AG09319 (cell line): ENCODE data around the gene THBS1.

Experiments used
- DNase-seq: peaks from one replicate; pipeline ENCODE4 v3.0.0-alpha.2; 2010; ENCODE audit warnings: low read depth; ENCODE audit errors: extremely low read depth
- CTCF ChIP-seq: IDR thresholded peaks from 2 replicates; pipeline ENCODE4 v1.5.1; 2011; ENCODE audit warnings: low read depth, mild to moderate bottlenecking, inconsistent platforms, low read length, moderate library complexity

The THBS1 gene

DNA sequence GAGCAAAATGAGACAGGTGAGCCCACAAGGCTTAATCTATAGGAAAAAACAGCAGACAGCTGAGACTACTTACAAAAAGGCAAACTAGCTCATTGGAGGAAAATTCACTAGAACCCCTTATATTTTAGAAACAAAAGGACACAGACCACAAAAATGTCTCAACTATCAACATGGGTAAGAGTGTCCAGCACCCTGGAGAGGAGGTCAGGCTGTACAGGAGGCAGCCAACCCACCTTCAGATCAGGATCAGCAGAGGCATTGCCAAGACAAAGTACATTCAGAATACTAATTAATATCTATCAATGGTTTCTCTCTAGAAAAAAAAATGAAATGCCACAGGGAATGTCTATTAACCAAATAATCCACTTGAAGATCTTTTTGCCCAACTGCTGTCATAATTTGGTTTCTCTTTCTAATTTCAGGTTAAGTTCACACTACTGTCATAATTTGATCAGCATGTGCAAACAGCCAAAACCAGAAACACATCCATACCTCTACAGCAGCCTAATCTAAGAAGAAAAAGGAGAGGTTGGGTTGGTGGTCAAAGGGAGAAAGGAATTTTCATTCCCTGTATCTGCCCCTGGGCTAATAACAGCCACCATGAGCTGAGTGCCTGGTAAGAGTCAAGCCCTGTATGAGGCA is 26.0 kb upstream of the THBS1 start:
- TF ChIP-seq CTCF: no peak
- DNase-seq: no peak

- no peak for DNase-seq
These were observed 25.0 kb upstream of the THBS1 start for GRCh38 chr15:39555885-39556284.

GRCh38 chr15:39556461-39556860 is 24.4 kb upstream of the THBS1 start:
- no peak for DNase-seq
- no peak for TF ChIP-seq CTCF

More at GRCh38 chr15:39555885-39556284, 25.0 kb upstream of the THBS1 start:
- no peak for TF ChIP-seq CTCF

GRCh38 chr15:39558421-39558820 is 22.5 kb upstream of the THBS1 start:
- DNase-seq: no peak
- TF ChIP-seq CTCF: no peak

- TF ChIP-seq CTCF: no peak
- no peak for DNase-seq
These were observed 15.8 kb upstream of the THBS1 start for GRCh38 chr15:39564972-39565665.

DNA sequence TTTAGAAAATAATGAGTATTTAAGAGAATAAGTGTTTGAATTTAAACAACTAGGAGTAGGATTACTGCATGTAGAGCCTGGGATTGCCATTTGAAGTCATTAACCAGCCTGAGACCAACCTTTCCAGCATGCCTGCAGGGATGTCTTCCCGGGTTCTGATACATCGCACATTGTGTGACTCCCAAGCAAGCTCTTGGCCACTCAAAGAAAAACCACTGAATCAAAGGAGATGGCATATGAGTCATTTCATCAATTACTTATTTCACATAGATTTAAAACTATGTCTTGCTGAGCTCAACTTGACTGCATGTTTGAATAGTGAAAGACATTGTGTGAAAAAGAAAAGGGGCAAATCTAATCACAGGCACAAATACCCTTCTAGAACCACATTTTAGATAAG is 15.0 kb upstream of the THBS1 start:
- DNase-seq: no peak
- TF ChIP-seq CTCF: no peak

GRCh38 chr15:39573287-39573686 is 7.6 kb upstream of the THBS1 start:
- DNase-seq: no peak
- TF ChIP-seq CTCF: no peak
